ENCODE data around the gene TRA2A.

GRCh38 chr7:23477157-23477499 is 54.7 kb downstream of the TRA2A start:
- TF ChIP-seq, protein P1, sequence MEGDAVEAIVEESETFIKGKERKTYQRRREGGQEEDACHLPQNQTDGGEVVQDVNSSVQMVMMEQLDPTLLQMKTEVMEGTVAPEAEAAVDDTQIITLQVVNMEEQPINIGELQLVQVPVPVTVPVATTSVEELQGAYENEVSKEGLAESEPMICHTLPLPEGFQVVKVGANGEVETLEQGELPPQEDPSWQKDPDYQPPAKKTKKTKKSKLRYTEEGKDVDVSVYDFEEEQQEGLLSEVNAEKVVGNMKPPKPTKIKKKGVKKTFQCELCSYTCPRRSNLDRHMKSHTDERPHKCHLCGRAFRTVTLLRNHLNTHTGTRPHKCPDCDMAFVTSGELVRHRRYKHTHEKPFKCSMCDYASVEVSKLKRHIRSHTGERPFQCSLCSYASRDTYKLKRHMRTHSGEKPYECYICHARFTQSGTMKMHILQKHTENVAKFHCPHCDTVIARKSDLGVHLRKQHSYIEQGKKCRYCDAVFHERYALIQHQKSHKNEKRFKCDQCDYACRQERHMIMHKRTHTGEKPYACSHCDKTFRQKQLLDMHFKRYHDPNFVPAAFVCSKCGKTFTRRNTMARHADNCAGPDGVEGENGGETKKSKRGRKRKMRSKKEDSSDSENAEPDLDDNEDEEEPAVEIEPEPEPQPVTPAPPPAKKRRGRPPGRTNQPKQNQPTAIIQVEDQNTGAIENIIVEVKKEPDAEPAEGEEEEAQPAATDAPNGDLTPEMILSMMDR (IDR thresholded peaks at IDR 0.05), result no peak
- TF ChIP-seq POLR2A (IDR thresholded peaks at IDR 0.05), result no peak
- no peak for TF ChIP-seq POLR2AphosphoS5 (IDR thresholded peaks at IDR 0.05)

All from gastroesophageal sphincter (tissue), 3 donors.